CD4-positive, alpha-beta T cell treated with Interleukin-2 at 100 ng/mL for 4 hours (primary cell): ENCODE measurements around the gene MERTK.

Experiments
- DNase-seq: peaks from one replicate; pipeline ENCODE4 v3.0.0-alpha.2; 2020; ENCODE audit warnings: low spot score

Gene MERTK

DNA sequence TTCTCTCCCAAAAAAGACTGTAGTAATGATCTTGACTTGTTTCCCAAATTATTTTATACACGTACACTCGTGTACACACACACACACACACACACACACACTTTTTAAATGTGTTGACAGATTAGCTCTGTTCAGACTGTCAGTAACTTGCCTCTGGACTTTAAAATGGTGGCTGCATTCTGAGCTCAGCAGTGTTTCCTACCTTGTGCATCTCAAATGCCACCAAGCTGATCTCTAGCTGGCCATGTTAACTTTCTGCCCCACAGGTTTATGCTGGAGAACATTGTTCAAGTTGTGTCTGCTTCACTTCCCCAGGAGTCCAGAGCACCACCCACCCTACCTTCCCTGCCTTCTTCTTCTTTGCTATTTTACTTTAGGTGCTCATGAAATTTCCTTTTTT is 83.3 kb downstream of the MERTK start:
- DNase-seq: no peak

DNA sequence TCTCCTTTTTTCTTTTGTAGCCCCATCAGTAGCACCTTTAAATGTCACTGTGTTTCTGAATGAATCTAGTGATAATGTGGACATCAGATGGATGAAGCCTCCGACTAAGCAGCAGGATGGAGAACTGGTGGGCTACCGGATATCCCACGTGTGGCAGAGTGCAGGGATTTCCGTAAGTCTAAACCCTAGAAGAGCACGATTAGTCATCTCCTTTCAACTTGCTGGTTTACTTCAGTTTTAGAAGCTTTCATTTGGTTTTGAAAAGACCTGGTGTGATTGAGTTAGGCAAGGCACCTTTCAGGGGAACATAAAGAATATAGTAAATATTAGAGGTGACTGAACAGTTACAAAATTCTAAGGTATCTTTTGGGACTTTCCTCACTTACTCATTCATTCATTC is 84.4 kb downstream of the MERTK start:
- no peak for DNase-seq

DNA sequence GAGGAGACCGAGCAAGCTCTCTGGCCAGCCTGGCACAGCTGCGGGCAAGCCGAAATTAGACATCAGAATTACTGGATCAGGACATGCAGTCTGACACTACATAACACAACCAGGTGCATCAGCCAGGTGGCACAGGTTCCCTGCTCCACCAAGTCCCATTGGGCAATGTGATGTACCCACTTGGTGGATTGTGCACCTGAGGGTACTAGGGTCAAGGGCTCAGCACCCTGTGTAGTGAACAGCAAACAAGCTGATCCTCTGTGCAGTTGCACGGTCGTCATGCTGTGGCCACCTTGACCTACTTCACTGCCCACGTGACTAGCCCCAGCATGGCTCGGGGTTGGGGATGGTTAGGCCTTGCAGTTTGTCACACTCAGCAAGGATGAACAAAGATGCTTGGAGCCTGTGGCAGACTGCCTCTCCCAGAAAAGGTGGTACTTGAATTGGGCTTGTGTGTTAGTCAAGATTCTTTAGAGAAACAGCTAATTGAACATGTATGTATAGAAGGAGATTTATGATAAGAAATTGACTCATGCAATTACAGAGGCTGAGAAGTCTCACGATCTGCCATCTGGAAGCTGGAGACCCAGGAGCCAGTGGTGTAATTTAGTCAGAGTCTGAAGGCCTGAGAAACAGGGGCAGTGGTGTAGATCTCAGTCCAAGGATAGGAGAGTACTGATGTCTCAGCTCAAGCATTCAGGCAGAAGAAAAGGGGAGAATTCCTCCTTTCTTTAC is 85.2 kb downstream of the MERTK start:
- no peak for DNase-seq

DNA sequence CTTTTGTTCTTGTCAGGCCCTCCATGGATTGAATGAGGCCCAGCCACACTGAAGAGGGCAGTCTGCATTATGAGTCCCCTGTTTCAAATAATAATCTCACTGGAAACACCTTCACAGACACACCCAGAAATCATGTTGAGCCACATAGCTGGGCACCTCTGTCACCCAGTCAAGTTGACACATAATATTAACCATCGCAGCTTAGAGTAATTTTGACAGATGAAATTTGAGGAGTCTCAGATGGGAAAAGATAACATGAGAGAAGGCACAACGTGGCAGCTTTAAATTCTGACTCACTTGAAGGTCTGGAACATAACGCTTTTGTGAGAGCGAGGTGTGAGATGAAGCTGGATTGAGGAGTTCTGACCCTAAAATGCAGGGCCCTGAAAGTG is 85.8 kb downstream of the MERTK start:
- no peak for DNase-seq

DNA sequence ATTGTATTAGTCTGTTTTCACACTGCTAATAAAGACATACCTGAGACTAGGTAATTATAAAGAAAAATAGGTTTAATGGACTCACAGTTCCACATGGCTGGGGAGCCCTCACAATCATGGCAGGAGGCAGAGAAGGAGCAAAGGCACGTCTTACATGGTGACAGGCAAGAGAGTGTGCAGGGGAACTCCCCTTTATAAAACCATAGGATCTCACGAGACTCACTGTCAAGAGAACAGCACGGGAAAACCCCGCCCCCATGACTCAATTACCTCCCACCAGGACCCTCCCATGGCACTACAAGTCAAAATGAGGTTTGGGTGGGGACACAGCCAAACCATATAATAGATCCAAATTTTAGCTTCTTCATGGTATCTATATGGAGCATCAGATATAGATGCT is 87.1 kb downstream of the MERTK start:
- no peak for DNase-seq

DNA sequence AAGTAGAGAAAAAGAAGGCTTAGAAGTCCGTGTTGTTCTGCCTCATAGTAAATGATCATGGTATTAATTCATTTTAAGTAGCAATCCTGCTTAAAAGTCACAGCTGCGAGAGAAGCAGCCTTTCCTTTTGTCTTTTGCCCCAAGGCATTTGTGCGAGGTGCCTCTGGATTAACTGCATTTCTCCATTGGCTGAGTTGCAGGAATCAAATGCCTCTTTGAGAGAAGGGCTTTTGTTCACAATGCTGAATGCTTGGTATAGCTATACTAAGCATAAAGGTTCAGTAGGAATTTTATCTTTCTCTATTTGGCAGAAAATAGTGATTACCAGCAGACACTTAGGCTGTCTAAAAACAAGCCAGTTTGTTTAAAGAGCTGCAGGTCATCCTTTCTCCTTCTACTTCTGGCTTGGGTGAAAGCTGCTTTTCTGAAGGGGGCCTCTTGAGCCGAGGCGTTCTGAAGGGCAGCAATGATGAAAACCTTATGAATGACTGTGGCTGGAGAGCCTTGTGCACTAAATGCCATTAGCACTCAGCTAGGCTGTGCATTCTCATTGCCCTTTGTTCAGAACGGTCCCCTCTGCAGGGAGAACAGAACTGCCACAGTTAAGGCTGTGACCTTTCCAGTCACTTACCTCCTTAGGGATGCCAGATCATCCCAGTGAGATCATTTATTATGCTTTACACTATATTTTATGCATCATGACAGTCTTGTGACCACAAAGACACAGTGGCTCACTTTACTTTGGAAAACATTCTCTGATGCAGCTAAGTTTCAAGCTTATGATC is 87.9 kb downstream of the MERTK start:
- no peak for DNase-seq

DNA sequence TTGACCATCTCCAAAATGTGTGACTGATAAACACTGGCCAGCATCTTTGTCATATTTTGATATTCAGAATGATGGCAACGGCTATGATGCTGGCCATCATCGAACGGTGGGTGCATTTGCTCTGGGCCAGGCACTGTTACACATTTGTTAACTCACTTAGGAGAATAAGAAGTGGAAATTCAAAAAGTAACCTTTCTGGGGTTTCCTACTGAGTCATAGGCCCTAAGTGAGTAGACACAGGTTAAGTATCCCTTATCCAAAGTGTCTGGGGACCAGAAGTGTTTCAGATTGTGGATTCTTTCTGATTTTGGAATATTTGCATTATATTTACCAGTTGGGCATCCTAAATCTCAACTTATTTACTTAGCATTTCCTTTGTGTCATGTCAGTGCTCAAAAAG is 92.0 kb downstream of the MERTK start:
- DNase-seq: no peak

DNA sequence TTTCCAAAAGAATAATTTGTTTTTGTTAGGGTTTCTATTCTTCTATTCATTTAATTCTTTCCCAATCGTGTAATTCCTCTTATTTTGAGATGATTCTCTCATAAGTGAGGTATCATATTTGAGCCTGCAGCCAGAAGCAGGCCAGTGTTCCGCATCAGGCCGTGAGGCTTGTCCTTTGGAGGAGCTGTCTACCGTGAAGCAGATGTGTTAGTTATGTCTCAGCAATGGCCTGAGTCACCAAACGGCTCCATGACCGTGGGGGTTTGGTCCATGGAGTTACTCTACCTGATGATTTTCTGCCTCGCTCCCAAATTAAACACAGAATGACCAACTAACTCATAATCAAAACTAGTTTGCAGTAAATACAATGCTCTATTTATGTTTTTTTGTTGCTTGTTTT is 92.4 kb downstream of the MERTK start:
- DNase-seq: no peak

DNA sequence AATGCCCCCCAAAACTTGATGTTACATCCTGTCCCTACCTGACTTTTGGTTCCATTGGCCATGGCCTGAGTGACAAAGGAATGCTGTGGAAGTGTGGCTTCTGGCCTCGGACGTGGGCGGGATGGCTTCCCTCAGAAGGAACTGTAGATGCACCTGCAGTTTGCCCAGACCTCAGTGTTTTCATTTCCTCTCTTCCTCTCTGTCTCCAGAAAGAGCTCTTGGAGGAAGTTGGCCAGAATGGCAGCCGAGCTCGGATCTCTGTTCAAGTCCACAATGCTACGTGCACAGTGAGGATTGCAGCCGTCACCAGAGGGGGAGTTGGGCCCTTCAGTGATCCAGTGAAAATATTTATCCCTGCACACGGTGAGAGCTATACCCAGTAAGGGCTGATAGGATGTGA is 95.6 kb downstream of the MERTK start:
- no peak for DNase-seq

DNA sequence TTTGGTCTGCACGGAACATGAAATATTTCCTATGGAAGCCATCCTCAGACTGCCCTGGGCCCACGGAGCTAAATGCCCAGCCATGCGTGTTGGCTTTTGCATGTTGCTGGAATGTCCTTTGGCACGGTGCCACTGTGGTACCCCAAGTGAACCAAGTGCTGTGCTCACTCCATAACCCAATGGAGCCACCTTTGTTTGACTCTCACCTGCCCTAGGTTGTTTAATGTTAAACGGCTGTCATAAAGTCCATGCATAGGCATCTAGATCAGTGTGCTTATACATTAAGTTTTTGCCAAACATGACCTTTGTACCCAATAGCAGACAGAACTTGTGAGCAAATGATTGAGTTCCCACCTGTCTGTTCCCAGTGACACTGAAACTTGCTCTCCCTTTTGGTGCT is 96.7 kb downstream of the MERTK start:
- DNase-seq: no peak

DNA sequence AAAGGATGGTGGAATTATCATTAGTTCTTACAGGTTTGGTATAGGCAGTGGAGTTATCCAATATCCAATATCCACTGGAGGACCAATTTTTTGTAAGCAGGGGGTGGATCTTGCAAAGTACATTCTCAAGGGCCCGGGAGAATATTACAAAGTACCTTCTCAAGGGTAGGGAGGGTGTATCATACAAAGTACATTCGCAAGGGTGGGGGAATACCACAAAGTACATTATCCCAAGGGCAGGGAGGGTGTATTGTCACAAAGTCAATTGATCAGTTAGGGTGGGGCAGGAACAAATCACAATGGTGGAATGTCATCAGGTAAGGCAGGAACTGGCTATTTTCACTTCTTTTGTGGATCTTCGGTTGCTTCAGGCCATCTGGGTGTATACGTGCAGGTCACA is 101.4 kb downstream of the MERTK start:
- no peak for DNase-seq

DNA sequence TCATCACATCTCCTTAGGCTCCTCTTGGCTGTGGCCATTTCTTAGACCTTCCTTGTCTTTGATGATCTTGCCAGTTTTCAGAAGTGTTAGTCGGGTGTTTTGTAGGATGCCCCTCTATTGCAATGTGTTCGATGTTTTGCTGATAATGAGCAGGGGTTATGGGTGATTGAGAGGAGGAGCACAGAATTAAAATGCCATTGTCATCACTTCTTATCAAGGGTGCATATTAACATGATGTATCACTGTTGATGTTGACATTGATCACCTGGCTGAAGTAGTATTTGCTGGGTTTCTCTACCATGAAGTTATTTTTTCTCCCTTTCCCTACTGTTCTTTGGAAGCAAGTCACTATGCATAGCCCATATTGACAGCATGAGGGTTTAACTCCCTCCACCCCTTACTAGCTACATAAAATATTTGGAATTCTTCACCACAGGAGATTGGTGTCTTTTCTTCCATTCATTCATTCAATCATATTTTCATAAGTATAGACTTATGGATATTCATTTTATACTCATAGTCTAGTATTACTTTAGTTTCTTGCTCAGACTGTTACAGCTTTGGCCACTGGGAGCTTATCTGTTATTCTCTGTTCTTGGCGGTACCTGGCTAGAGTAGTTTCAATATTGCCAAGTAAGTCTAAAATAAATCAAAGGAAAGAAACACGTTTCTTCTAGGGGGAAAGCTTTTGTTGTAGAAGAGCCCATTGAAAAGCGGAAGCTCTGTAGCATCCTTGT is 102.2 kb downstream of the MERTK start:
- DNase-seq: no peak

DNA sequence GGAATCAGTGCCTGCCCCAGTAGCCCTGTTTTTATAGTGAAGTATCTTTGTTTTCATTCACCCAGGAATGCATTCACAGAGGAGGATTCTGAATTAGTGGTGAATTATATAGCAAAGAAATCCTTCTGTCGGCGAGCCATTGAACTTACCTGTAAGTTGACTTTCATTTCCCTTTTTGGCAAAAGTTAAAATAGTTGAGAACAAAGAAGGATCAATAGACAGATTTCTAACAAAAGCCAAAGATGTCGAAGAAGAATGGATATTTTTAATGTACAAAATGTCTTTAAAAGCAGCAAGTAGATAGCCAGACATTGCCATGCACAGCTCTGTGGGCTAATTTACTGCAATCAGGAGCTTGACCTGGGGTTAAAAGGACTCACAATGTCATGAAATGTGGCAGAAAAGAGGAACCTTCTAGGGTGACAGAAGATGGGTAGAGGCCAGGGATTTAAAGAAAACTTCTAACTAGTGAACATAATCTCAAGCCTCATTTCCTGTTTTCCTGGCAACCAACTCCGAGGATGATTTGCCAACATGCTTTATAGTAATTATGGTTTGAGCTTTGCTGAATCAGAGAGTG is 102.8 kb downstream of the MERTK start:
- no peak for DNase-seq

DNA sequence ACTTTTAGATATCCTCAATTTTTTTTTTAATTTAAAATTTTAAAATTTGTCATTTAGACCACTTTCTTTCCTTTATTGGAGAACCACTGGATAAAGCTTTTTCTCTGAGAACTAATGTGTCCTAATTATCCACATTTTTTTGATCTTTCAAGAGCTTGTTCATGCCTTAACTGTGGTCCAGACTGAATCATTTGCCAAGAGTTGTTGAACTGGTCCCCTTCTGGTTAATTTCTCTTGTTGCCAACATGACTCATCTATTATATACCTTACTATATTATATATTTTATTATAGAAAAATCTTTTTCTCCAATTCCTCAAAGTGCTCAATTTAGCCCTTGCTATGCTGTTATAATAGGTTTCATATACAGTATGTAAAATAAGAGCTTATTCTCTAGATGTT is 103.5 kb downstream of the MERTK start:
- no peak for DNase-seq

DNA sequence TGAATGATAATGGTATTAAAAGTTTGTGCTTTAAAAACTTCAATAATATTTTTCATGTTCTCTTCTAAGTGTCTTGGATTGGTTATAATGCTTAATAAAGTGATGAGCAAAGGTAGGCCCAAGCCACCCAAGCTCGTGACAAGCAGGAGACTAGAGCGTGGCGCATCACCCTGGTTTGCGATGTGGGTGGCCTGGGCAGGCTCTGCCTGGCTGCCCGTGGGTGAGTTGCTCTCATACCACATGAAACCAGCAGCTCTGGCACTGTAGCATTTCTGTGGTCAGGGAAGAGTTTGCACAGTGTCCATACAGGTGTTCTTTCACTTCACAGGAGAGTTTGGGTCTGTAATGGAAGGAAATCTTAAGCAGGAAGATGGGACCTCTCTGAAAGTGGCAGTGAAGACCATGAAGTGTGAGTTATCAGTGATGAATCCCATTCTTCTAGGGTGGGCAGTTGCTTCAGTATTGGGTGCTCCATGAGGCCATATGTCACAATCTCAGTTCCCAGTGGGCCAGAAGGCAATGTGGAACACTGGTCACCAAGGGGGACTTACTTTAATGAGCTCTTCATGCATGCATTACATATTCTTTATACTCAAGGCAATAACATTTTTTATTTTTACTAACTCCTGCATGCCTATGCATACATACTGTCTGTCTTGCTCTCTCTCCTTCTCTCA is 105.3 kb downstream of the MERTK start:
- DNase-seq: no peak

DNA sequence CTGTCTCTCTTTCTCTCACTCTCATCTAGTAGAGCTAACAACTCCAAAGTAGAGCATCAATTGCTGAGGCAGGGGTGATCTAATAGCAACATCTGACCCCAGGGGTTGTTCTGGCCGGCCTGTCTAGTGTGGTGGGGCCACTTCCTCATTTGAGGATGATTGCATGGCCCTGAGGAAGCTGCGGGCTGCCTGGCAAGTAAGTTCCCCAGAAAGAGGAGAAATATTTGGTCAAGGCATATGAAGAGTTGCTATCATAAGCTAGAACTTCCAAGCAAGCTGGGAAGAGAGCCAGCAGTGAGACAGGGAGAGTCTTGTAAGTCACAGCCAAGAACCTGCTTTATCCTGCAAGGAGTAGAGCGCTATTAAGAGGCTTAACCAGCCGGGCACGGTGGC is 105.8 kb downstream of the MERTK start:
- DNase-seq: peak; percentile 17

DNA sequence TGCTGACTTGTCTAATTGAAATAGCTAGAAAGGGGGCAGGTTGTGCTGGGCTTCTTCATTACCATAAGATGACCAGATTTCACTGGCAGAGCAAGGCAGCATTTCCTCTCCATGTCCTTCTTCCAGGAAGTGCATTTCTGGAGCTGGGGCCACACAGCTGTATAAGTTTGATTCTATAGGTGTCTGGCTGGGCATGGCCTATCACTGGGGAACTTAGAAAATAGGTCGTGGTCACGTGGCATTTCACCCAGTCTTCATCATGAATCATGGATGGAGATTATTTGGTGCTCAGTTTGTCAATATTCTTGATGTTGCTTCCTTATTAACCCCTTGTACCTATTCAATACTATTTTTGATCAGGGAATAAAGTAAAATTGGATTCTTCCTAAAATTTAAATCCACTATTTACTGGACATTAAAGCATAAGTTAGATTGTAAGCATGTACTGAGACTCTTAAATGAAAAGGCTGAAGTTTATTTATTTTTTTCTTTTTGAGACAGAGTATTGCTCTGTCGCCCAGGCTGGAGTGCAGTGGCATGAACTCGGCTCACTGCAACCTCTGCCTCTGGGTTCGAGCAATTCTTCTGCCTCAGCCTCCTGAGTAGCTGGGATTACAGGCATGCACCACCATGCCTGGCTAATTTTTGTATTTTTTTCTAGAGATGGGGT is 107.1 kb downstream of the MERTK start:
- DNase-seq: no peak

DNA sequence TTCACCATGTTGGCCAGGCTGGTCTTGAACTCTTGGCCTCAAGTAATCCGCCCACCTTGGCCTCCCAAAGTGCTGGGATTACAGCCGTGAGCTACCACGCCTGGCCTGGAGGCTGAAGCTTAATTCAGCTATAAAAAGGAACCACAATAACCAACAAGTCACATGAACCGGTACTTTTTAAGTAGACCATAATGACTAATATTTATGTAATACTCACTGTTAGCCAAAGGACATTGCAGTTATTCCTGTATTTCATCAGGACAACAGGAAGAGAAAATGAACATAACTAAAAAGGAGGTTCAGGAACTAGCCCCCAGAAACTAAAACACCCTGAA is 107.6 kb downstream of the MERTK start:
- no peak for DNase-seq

DNA sequence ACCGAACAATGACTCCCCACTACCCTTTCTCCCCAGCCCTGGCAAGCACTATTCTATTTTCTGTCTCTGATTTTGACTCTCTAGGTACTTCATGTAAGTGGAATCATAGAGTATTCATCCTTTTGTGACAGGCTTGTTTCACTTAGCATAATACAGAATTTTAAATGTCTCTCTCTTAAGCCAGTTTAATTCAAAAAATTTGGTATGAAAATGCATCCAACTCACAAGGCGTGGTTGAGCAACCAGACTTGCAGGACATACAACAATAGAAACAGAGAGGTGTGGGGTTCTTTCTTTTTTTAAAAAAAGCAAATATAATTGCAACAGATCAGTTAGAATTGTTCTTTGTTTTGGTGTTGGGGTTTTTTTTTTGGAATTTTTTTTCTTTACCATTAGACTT is 109.1 kb downstream of the MERTK start:
- no peak for DNase-seq

DNA sequence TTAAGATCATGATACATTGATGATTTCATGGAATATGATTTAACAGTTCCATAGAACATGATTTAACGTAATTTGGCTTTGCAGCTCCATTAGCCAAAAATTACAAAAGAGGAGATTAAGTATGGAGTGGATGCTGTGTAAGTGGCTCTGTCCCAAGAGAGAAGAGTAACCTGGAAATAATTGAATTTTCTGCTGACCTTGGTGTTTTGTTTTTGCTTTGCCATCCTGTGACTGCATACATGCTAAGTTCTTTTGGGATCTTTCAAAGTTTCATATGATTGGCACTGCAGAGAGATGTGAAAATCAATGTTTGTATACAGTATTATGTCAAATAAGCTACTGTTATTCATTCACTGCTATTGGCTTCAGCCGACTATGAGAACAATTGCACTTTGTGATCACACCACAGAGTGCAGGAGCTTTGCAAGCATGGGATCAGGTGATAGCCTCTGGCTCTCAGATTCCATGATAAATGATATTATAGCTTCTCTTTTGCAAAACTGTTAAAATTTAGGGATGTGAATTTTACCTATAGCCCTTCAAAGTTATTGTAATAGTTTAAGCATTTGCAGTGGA is 110.6 kb downstream of the MERTK start:
- no peak for DNase-seq

DNA sequence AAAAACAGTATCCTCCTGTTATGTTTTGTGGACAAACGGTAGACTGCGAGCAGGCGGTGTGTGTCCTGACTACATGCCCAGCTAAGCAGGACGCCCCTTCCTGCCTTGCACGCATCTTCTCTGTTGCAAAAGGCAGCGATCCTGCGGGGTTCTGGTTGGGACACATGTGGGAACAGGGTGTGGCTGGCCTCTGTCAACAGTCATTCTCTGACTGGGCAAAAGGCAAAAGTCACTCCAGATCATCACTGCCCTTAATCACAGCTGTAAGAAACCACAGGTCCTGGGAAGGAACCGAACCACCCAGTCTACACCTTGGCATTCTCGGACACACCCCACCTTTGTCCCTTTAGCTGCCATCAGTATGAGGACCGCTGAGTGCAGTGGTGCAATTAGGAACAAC is 112.3 kb downstream of the MERTK start:
- no peak for DNase-seq
